Measurements from ENCODE around the gene MFSD8. TPM values are rescaled to one million over a fixed set of nuclear protein-coding genes. Genes with fewer than 3 reads are reported as not detected.
A peak's percentile ranks its signal among the peaks of the same experiment; 100 is the strongest.

The MFSD8 gene
- total RNA-seq, 1 experiment from 2014 or later: 17.6 TPM

- peak; percentile 86; the same call in 1 of the 2 replicates for TF ChIP-seq ZNF532 (CRISPR knock-in tag; IDR thresholded peaks at IDR 0.05; ENCODE audit: borderline replicate concordance)
- peak; percentile 92 for TF ChIP-seq SP1 (CRISPR knock-in tag; conservative IDR thresholded peaks at IDR 0.05)
- TF ChIP-seq KAT7 (CRISPR knock-in tag; IDR thresholded peaks at IDR 0.05; ENCODE audit: borderline replicate concordance): 0 out of 2 replicates have a peak, but pooled peaks have one; percentile 58
- TF ChIP-seq GABPB1 (CRISPR knock-in tag; IDR thresholded peaks at IDR 0.05): peak; percentile 77; the same call in 1 of the 2 replicates
- 0 out of 2 replicates have a peak, but pooled peaks have one; percentile 4 for TF ChIP-seq PRRX2 (CRISPR knock-in tag; IDR thresholded peaks at IDR 0.05)
- 0 out of 2 replicates have a peak, but pooled peaks have one; percentile 74 for TF ChIP-seq FOXP1 (CRISPR knock-in tag; IDR thresholded peaks at IDR 0.05; ENCODE audit: borderline replicate concordance)
- no peak for TF ChIP-seq ELF4 (CRISPR knock-in tag; IDR thresholded peaks at IDR 0.05; ENCODE audit: low read depth)
- TF ChIP-seq AR (CRISPR knock-in tag; IDR thresholded peaks at IDR 0.05): peak; percentile 79; the same call in 1 of the 2 replicates
- peak; percentile 65 for TF ChIP-seq NFYB (CRISPR knock-in tag; conservative IDR thresholded peaks at IDR 0.05; ENCODE audit: low read depth)
- TF ChIP-seq SMAD3 (CRISPR knock-in tag; IDR thresholded peaks at IDR 0.05; ENCODE audit: borderline replicate concordance): 0 out of 2 replicates have a peak, but pooled peaks have one; percentile 50
- TF ChIP-seq ZNF232 (CRISPR knock-in tag; IDR thresholded peaks at IDR 0.05): peak; percentile 80
- TF ChIP-seq, protein P1, sequence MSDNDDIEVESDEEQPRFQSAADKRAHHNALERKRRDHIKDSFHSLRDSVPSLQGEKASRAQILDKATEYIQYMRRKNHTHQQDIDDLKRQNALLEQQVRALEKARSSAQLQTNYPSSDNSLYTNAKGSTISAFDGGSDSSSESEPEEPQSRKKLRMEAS (CRISPR knock-in tag; IDR thresholded peaks at IDR 0.05): peak; percentile 71; the same call in 1 of the 2 replicates
- TF ChIP-seq, protein P2, sequence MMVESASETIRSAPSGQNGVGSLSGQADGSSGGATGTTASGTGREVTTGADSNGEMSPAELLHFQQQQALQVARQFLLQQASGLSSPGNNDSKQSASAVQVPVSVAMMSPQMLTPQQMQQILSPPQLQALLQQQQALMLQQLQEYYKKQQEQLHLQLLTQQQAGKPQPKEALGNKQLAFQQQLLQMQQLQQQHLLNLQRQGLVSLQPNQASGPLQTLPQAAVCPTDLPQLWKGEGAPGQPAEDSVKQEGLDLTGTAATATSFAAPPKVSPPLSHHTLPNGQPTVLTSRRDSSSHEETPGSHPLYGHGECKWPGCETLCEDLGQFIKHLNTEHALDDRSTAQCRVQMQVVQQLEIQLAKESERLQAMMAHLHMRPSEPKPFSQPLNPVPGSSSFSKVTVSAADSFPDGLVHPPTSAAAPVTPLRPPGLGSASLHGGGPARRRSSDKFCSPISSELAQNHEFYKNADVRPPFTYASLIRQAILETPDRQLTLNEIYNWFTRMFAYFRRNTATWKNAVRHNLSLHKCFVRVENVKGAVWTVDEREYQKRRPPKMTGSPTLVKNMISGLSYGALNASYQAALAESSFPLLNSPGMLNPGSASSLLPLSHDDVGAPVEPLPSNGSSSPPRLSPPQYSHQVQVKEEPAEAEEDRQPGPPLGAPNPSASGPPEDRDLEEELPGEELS (CRISPR knock-in tag; IDR thresholded peaks at IDR 0.05): peak; percentile 80
- TF ChIP-seq CREB1 (CRISPR knock-in tag; IDR thresholded peaks at IDR 0.05): 0 out of 2 replicates have a peak, but pooled peaks have one; percentile 34
- TF ChIP-seq TCF7 (CRISPR knock-in tag; IDR thresholded peaks at IDR 0.05; ENCODE audit: low read depth): no peak
- TF ChIP-seq E2F4 (CRISPR knock-in tag; IDR thresholded peaks at IDR 0.05; ENCODE audit: borderline replicate concordance, low read depth): peak; percentile 92
- no peak for TF ChIP-seq E2F1 (CRISPR knock-in tag; IDR thresholded peaks at IDR 0.05)
- TF ChIP-seq ZNF423 (CRISPR knock-in tag; IDR thresholded peaks at IDR 0.05): no peak
- TF ChIP-seq ZNF317 (CRISPR knock-in tag; IDR thresholded peaks at IDR 0.05; ENCODE audit: borderline replicate concordance, low read depth): no peak
- 0 out of 2 replicates have a peak, but pooled peaks have one; percentile 57 for TF ChIP-seq NFE2L1 (CRISPR knock-in tag; IDR thresholded peaks at IDR 0.05)
- TF ChIP-seq ZNF121 (CRISPR knock-in tag; IDR thresholded peaks at IDR 0.05): peak; percentile 98
- 0 out of 2 replicates have a peak, but pooled peaks have one; percentile 14 for TF ChIP-seq ZNF416 (CRISPR knock-in tag; IDR thresholded peaks at IDR 0.05)
- 0 out of 2 replicates have a peak, but pooled peaks have one; percentile 77 for TF ChIP-seq TEAD4 (CRISPR knock-in tag; IDR thresholded peaks at IDR 0.05)
- TF ChIP-seq ZBTB21 (CRISPR knock-in tag; IDR thresholded peaks at IDR 0.05; ENCODE audit: borderline replicate concordance): peak; percentile 75; the same call in 1 of the 2 replicates
- TF ChIP-seq ATF1 (CRISPR knock-in tag; IDR thresholded peaks at IDR 0.05): peak; percentile 90; the same call in 1 of the 2 replicates
Observed at GRCh38 chr4:127880763-127881562, 84.0 kb downstream of the MFSD8 start, which contains the start of gene PLK4 (continued).

All from WTC11 (cell line).